Measurements from ENCODE around the gene OSBP2.

The OSBP2 gene

GRCh38 chr22:30880847-30881246, 186.2 kb downstream of the OSBP2 start:
- Histone ChIP-seq H3K9ac (ENCODE audit: low read length) (no peak overlapping the region), H3K4me1 (ENCODE audit: control insufficient read depth, insufficient read depth, low read length) (peaks cover 7% of the 10 kb centered on the region), H3K9me3 (ENCODE audit: control insufficient read depth, low read length) (no peaks in the 10 kb centered on the region), H3K27me3 (replicated peaks; ENCODE audit: control insufficient read depth, insufficient read depth, low read length) (no peaks in the 10 kb centered on the region), H3K36me3 (ENCODE audit: control insufficient read depth, insufficient read depth, low read length, severe bottlenecking) (no peaks in the 10 kb centered on the region), H3K4me3 (ENCODE audit: low read length) (no peak overlapping the region)
- no peak for DNase-seq (ENCODE audit: low read depth)

GRCh38 chr22:30881361-30882183, 186.9 kb downstream of the OSBP2 start:
- peak; percentile 43 for DNase-seq (ENCODE audit: low read depth)
- Histone ChIP-seq H3K4me3 (ENCODE audit: low read length) (no peak overlapping the region), H3K36me3 (ENCODE audit: control insufficient read depth, insufficient read depth, low read length, severe bottlenecking) (no peaks in the 10 kb centered on the region)

GRCh38 chr22:30882184-30882717, 187.6 kb downstream of the OSBP2 start:
- H3K27me3 ChIP-seq (replicated peaks; ENCODE audit: control insufficient read depth, insufficient read depth, low read length), result no peaks in the 10 kb centered on the region
- DNase-seq (ENCODE audit: low read depth), result no peak
- H3K9ac ChIP-seq (ENCODE audit: low read length), result no peak overlapping the region
- H3K4me1 ChIP-seq (ENCODE audit: control insufficient read depth, insufficient read depth, low read length), result peaks cover 4% of the 10 kb centered on the region
- no peak overlapping the region for H3K4me3 ChIP-seq (ENCODE audit: low read length)
- no peaks in the 10 kb centered on the region for H3K9me3 ChIP-seq (ENCODE audit: control insufficient read depth, low read length)
- no peaks in the 10 kb centered on the region for H3K36me3 ChIP-seq (ENCODE audit: control insufficient read depth, insufficient read depth, low read length, severe bottlenecking)

More at GRCh38 chr22:30881361-30882183, 186.9 kb downstream of the OSBP2 start:
- H3K9me3 ChIP-seq (ENCODE audit: control insufficient read depth, low read length), result no peaks in the 10 kb centered on the region
- H3K4me1 ChIP-seq (ENCODE audit: control insufficient read depth, insufficient read depth, low read length), result peaks cover 7% of the 10 kb centered on the region
- no peaks in the 10 kb centered on the region for H3K27me3 ChIP-seq (replicated peaks; ENCODE audit: control insufficient read depth, insufficient read depth, low read length)
- no peak overlapping the region for H3K9ac ChIP-seq (ENCODE audit: low read length)

- H3K4me1 ChIP-seq (ENCODE audit: control insufficient read depth, insufficient read depth, low read length), result no peaks in the 10 kb centered on the region
- no peaks in the 10 kb centered on the region for H3K27me3 ChIP-seq (replicated peaks; ENCODE audit: control insufficient read depth, insufficient read depth, low read length)
- no peak for DNase-seq (ENCODE audit: low read depth)
- no peaks in the 10 kb centered on the region for H3K36me3 ChIP-seq (ENCODE audit: control insufficient read depth, insufficient read depth, low read length, severe bottlenecking)
- no peak overlapping the region for H3K4me3 ChIP-seq (ENCODE audit: low read length)
- H3K9me3 ChIP-seq (ENCODE audit: control insufficient read depth, low read length), result no peaks in the 10 kb centered on the region
- no peak overlapping the region for H3K9ac ChIP-seq (ENCODE audit: low read length)
Observed at GRCh38 chr22:30882974-30883533, 188.4 kb downstream of the OSBP2 start.

- Histone ChIP-seq H3K9ac (ENCODE audit: low read length) (no peak overlapping the region), H3K36me3 (ENCODE audit: control insufficient read depth, insufficient read depth, low read length, severe bottlenecking) (no peaks in the 10 kb centered on the region), H3K4me1 (ENCODE audit: control insufficient read depth, insufficient read depth, low read length) (no peaks in the 10 kb centered on the region), H3K9me3 (ENCODE audit: control insufficient read depth, low read length) (no peaks in the 10 kb centered on the region), H3K27me3 (replicated peaks; ENCODE audit: control insufficient read depth, insufficient read depth, low read length) (no peaks in the 10 kb centered on the region), H3K4me3 (ENCODE audit: low read length) (no peak overlapping the region)
- no peak for DNase-seq (ENCODE audit: low read depth)
Observed at GRCh38 chr22:30883586-30884145, 189.0 kb downstream of the OSBP2 start.

GRCh38 chr22:30884211-30885000, 189.7 kb downstream of the OSBP2 start:
- Histone ChIP-seq H3K36me3 (ENCODE audit: control insufficient read depth, insufficient read depth, low read length, severe bottlenecking) (no peaks in the 10 kb centered on the region), H3K4me3 (ENCODE audit: low read length) (no peak overlapping the region), H3K4me1 (ENCODE audit: control insufficient read depth, insufficient read depth, low read length) (no peaks in the 10 kb centered on the region), H3K9me3 (ENCODE audit: control insufficient read depth, low read length) (no peaks in the 10 kb centered on the region), H3K9ac (ENCODE audit: low read length) (no peak overlapping the region), H3K27me3 (replicated peaks; ENCODE audit: control insufficient read depth, insufficient read depth, low read length) (no peaks in the 10 kb centered on the region)
- no peak for DNase-seq (ENCODE audit: low read depth)

- no peak overlapping the region for H3K4me3 ChIP-seq (ENCODE audit: low read length)
- H3K9ac ChIP-seq (ENCODE audit: low read length), result no peak overlapping the region
- no peaks in the 10 kb centered on the region for H3K9me3 ChIP-seq (ENCODE audit: control insufficient read depth, low read length)
- H3K36me3 ChIP-seq (ENCODE audit: control insufficient read depth, insufficient read depth, low read length, severe bottlenecking), result no peaks in the 10 kb centered on the region
- no peak for DNase-seq (ENCODE audit: low read depth)
- no peaks in the 10 kb centered on the region for H3K27me3 ChIP-seq (replicated peaks; ENCODE audit: control insufficient read depth, insufficient read depth, low read length)
- H3K4me1 ChIP-seq (ENCODE audit: control insufficient read depth, insufficient read depth, low read length), result no peaks in the 10 kb centered on the region
Observed at GRCh38 chr22:30885001-30885366, 190.3 kb downstream of the OSBP2 start.

- no peaks in the 10 kb centered on the region for H3K9me3 ChIP-seq (ENCODE audit: control insufficient read depth, low read length)
- no peak overlapping the region for H3K4me3 ChIP-seq (ENCODE audit: low read length)
- no peak for DNase-seq (ENCODE audit: low read depth)
- H3K27me3 ChIP-seq (replicated peaks; ENCODE audit: control insufficient read depth, insufficient read depth, low read length), result no peaks in the 10 kb centered on the region
- H3K4me1 ChIP-seq (ENCODE audit: control insufficient read depth, insufficient read depth, low read length), result no peaks in the 10 kb centered on the region
- no peaks in the 10 kb centered on the region for H3K36me3 ChIP-seq (ENCODE audit: control insufficient read depth, insufficient read depth, low read length, severe bottlenecking)
- no peak overlapping the region for H3K9ac ChIP-seq (ENCODE audit: low read length)
Observed at GRCh38 chr22:30885591-30885990, 190.9 kb downstream of the OSBP2 start.

- no peak for DNase-seq (ENCODE audit: low read depth)
Observed at GRCh38 chr22:30887453-30887852, 192.8 kb downstream of the OSBP2 start.

GRCh38 chr22:30887861-30888260, 193.2 kb downstream of the OSBP2 start:
- Histone ChIP-seq H3K27me3 (replicated peaks; ENCODE audit: control insufficient read depth, insufficient read depth, low read length) (no peaks in the 10 kb centered on the region), H3K4me1 (ENCODE audit: control insufficient read depth, insufficient read depth, low read length) (no peaks in the 10 kb centered on the region), H3K9ac (ENCODE audit: low read length) (no peak overlapping the region), H3K36me3 (ENCODE audit: control insufficient read depth, insufficient read depth, low read length, severe bottlenecking) (no peaks in the 10 kb centered on the region), H3K4me3 (ENCODE audit: low read length) (no peak overlapping the region), H3K9me3 (ENCODE audit: control insufficient read depth, low read length) (no peaks in the 10 kb centered on the region)
- DNase-seq (ENCODE audit: low read depth), result no peak

More at GRCh38 chr22:30887453-30887852, 192.8 kb downstream of the OSBP2 start:
- Histone ChIP-seq H3K27me3 (replicated peaks; ENCODE audit: control insufficient read depth, insufficient read depth, low read length) (no peaks in the 10 kb centered on the region), H3K9ac (ENCODE audit: low read length) (no peak overlapping the region), H3K36me3 (ENCODE audit: control insufficient read depth, insufficient read depth, low read length, severe bottlenecking) (no peaks in the 10 kb centered on the region), H3K4me3 (ENCODE audit: low read length) (no peak overlapping the region), H3K4me1 (ENCODE audit: control insufficient read depth, insufficient read depth, low read length) (no peaks in the 10 kb centered on the region), H3K9me3 (ENCODE audit: control insufficient read depth, low read length) (no peaks in the 10 kb centered on the region)

All from adipocyte (in vitro differentiated cells).